HEK293 (cell line): ENCODE results near the gene DOCK4.

Experiments
- ZNF292 ChIP-seq: fragments of 450-650 bp; formaldehyde crosslinking; IDR thresholded peaks from 2 replicates; pipeline ENCODE4 v1.5.1; 2016; ENCODE audit warnings: low read depth, missing biosample characterization, missing genetic modification characterization, borderline replicate concordance
- ZNF747 ChIP-seq: fragments of 450-650 bp; formaldehyde crosslinking; IDR thresholded peaks from 2 replicates; pipeline ENCODE4 v1.5.1; 2016; ENCODE audit warnings: missing biosample characterization, missing genetic modification characterization

- no peak for TF ChIP-seq ZNF292 (tag by site-specific recombination)
- TF ChIP-seq ZNF747, result no peak
Observed at GRCh38 chr7:111914291-111914690, 291.9 kb downstream of the DOCK4 start.
